H54 (cell line): ENCODE results near the gene DHX8.
"Not testable (repeated sequence)": the region's sequence is repeated elsewhere in the genome, so short reads cannot be mapped to it uniquely, and the experiment has no call there.

ENCODE experiments used
- DNase-seq: peaks from one replicate; pipeline ENCODE4 v3.0.0; 2011; ENCODE audit warnings: low spot score, mixed read lengths; ENCODE audit not compliant: insufficient read length
- FAIRE-seq: peaks from 3 replicates; lab custom pipeline; 2011; peaks lifted over from hg19 to GRCh38; lab: Jason Lieb, UNC
- POLR2A ChIP-seq: IDR thresholded peaks from 2 replicates; pipeline ENCODE4 v1.6.1; 2011; ENCODE audit warnings: low read depth, mild to moderate bottlenecking, low read length

Gene DHX8

DNA sequence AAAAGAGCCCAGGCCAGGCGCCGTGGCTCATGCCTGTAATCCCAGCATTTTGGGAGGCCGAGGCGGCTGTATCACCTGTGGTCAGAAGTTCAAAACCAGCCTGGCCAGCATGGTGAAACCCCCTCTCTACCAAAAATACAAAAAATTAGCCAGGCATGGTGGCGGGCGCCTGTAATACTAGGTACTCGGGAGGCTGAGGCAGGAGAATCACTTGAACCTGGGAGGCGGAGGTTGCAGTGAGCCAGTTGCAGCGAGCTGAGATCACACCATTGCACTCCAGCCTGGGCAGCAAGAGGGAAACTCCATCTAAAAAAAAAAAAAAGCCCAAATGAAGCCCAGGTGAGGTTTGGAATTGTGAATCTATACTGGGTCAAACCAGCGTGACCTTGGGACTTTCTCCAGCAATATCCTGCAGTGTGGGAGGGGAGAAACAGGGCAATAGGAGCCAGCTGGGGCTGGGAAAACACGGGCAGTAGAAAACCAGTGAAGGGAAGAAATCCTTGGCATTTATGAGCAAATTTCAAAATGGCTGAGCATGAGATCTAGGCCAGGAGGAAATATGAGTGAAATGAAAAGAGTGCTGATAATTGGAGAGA is 8.2 kb upstream of the DHX8 start:
- DNase-seq (no peak), FAIRE-seq (no peak)
- TF ChIP-seq POLR2A = no peak

GRCh38 chr17:43476306-43476705 is 7.5 kb upstream of the DHX8 start:
- not testable (repeated sequence) for FAIRE-seq, DNase-seq

DNA sequence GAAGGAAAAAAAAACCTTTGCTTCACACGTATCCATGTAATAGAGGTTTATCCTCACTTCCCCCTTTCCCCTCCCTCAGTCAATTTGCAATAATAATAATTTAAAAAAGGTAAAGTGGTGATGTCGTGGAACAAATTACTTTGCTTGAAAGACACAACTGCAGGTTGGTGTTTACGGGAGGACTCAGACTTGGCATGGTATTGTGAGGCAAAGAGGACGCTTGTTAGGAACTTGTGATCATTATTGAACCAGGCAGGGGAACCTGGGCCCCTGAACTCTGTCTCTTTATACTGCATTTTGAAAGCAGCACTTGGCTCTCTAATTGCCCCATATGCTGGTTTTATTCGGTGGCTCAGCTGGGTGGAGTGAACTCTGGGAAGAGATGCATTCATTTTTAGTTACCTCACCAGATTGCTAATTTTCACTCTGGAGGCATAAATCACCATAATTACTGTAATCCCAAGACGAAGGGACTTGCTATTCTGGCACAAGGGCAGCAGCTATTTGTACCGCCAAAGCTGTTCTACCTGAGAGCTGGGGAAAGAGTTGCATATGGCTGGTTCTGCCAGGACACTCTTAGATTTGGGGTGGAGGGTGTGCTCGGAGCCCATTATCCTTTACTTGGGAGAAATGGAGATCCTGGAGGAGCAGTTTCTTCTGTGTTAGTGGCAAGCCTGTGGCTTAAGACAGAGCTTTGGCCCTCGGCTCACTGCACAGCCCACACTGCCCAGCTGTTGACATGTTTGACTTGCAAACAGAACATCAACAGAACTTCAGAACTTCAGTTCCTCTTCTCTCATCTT is 5.7 kb upstream of the DHX8 start:
- no peak for TF ChIP-seq POLR2A
- no peak for FAIRE-seq
- DNase-seq = no peak

DNA sequence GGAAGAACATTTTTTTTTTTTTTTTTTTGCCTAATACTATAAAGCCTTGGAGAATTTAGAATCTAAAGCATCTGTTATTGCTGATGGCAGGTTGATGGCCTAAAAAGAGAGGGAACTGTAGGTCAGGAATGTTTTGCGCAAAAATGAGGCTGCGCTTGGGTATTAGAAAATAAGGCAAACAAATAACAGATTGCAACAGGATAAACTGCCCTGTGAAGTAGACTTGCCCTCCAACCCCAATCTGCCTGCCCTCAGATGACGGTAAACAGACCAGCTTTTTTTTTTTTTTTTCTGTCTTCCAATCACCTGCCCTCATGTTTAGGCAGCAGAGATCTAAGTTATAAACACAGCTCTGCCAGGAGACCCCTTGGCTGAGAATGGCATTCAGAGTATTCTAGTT is 3.8 kb upstream of the DHX8 start:
- TF ChIP-seq POLR2A = no peak
- no peak for FAIRE-seq
- DNase-seq = no peak

DNA sequence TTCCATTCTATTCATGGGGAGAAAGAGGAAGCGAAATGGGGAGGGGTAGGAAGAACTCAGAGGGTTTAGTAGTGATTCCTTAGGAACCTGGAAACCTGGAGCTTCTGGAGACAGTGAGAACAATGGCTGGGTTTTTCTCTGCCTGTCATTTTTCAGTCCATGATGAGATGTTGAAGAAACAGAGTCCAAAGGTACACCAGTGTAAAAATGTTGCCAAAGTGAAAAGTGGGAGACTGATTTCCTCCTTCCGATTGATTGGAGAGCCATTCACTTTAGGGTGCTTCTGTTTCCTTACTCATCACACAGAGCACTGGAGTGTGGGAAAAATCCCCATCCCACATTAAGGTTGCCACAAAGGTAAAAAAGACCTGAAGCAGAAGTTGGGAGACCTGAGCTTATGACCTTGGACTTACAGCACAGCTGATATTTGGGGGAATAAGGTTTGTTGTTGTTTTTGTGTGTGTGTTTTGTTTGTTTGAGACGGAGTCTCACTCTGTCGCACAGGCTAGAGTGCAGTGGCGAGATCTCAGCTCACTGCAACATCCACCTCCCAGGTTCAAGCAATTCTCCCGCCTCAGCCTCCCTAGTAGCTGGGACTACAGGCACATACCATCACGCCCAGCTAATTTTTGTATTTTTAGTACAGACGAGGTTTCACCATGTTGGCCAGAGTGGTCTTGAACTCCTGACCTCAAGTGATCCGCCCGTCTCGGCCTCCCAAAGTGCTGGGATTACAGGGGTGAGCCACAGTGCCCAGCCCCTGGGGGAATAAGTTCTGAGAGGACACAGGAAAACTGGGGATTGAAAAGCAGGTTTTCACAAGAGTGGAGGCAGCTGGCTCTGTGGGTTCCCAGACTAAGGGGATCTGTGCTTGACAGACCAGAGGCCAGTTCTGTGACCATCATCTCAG is 1.4 kb upstream of the DHX8 start:
- FAIRE-seq (no peak), DNase-seq (no peak)
- no peak for TF ChIP-seq POLR2A

GRCh38 chr17:43490621-43491020 is 6.8 kb downstream of the DHX8 start:
- no peak for TF ChIP-seq POLR2A
- DNase-seq (no peak), FAIRE-seq (no peak)

DNA sequence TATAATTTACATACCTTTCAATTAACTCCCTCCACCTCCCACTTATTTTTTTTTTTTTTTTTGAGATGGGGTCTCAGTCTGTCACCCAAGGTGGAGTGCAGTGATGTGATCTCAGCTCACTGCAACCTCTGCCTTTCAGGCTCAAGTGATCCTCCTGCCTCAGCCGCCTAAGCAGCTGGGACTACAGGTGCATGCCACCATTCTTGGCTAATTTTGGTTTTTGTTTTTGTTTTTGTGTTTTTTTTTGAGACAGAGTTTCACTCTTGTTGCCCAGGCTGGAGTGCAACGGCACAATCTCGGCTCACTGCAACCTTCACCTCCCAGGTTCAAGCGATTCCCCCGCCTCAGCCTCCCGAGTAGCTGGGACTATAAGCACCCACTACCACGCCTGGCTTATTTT is 25.7 kb downstream of the DHX8 start:
- not testable (repeated sequence) for DNase-seq, FAIRE-seq

GRCh38 chr17:43511199-43511598 is 27.4 kb downstream of the DHX8 start:
- not testable (repeated sequence) for DNase-seq, FAIRE-seq

DNA sequence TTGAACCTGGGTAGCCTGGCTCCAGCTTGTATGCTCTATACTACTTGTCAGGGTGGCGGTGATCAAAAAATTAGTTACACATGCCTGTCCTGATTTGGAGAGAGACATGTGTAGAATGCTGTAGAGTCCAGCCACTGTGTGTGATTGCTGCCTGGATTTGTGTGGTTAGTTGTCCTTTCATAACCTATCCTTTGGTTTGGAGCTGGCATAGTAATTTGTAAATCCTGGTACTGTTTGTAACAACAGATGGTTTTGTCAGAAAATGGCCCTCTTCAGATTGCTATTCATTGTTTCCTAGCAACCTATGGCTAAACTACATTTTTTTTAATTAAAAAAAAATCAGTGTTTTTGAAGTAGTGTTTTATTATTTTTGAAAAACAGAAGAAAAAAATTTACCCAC is 31.9 kb downstream of the DHX8 start:
- no peak for TF ChIP-seq POLR2A
- no peak for DNase-seq
- no peak for FAIRE-seq

DNA sequence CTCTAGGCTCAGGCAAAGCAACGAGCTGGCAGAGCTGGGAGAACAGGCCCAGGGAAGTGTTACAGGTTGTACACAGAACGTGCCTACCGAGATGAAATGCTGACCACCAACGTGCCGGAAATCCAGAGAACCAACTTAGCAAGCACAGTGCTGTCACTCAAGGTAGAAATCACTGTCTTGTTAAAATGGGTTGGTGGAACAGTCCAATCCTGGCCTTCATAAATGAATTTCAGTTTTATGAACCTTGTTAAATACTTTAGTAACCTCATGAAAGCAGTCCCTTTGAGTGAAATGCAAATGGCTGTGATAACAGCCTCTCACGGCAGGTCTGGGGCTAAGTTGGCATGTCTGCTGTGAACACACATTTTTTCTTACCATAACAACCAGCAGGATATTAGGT is 33.4 kb downstream of the DHX8 start:
- FAIRE-seq (no peak), DNase-seq (no peak)
- no peak for TF ChIP-seq POLR2A

- FAIRE-seq (no peak), DNase-seq (peak; percentile 61)
- TF ChIP-seq POLR2A = no peak
These were observed 34.0 kb downstream of the DHX8 start for GRCh38 chr17:43517615-43518386.

DNA sequence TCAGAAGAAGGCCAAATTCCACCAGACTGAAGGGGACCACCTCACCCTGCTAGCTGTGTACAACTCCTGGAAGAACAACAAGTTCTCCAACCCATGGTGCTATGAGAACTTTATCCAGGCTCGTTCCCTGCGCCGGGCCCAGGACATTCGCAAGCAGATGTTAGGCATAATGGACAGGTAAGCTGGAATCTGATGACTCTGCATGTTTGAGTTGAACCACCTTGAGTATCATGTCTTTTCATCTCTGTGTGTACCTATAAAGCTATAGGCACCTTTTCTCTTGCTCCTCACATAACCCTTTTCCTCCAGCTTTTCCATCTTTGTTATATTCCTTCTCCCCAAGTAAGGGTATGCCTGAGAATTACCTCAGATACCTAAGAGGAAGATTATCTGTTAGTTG is 37.6 kb downstream of the DHX8 start:
- DNase-seq (no peak), FAIRE-seq (no peak)
- TF ChIP-seq POLR2A = no peak

GRCh38 chr17:43524945-43525575 is 41.3 kb downstream of the DHX8 start:
- DNase-seq (no peak), FAIRE-seq (no peak)
- no peak for TF ChIP-seq POLR2A
